Psoas muscle (tissue), 8 donors: ENCODE results near the gene PTPRG. TPM values are rescaled to one million over a fixed set of nuclear protein-coding genes. Genes with fewer than 3 reads are reported as not detected.
"Not testable (repeated sequence)": the region's sequence is repeated elsewhere in the genome, so short reads cannot be mapped to it uniquely, and the experiment has no call there.

ENCODE experiments used
- ATAC-seq, 4 donors: fragments of 200-7000 bp; cut with Tn5 transposase; one replicate each; pipeline ENCODE4 v1.9.1; 2020; ENCODE audit warnings: moderate library complexity in 3 of 4, mild to moderate bottlenecking in 2 of 4
- DNase-seq, 2 donors: peaks; one replicate each; pipeline ENCODE4 v3.0.0-alpha.2; 2020
- H3K27ac ChIP-seq: fragments of 200-600 bp; one replicate; pipeline ENCODE4 v1.8.0; 2022
- H3K27me3 ChIP-seq, 3 donors: fragments of 200-600 bp in 1 of 3; one replicate each; pipeline versions ENCODE4 v1.6.1 to v1.8.0; 2013 to 2022; ENCODE audit warnings: low read length in 2 of 3, mild to moderate bottlenecking in 2 of 3, moderate library complexity in 1 of 3; ENCODE audit not compliant: insufficient read depth in 3 of 3
- H3K36me3 ChIP-seq, 2 donors: fragments of 200-600 bp in 1 of 2; one replicate each; pipeline versions ENCODE4 v1.6.1 to v1.8.0; 2013 to 2022; ENCODE audit warnings: low read depth in 1 of 2, mild to moderate bottlenecking in 1 of 2, moderate library complexity in 1 of 2; ENCODE audit not compliant: insufficient read depth in 1 of 2
- H3K4me1 ChIP-seq: fragments of 200-600 bp; one replicate; pipeline ENCODE4 v1.8.0; 2022
- H3K4me3 ChIP-seq: fragments of 200-600 bp; one replicate; pipeline ENCODE4 v1.8.0; 2022; ENCODE audit warnings: mild to moderate bottlenecking
- H3K9me3 ChIP-seq: fragments of 200-600 bp; one replicate; pipeline ENCODE4 v1.8.0; 2022
- WGBS, 3 donors: extraction: QIAGEN DNeasy Blood & Tissue Kit; methylation state at CpG; one replicate each; pipeline versions ENCODE4 v1.1.6 to v1.1.7; 2013; 5-methylcytosine and 5-hydroxymethylcytosine counted together
- intact Hi-C, 2 donors: fragments of 100-400 bp; cut with DNase I; formaldehyde crosslinking; loops; one replicate each; pipeline versions ENCODE4 v1.11.0 to v1.14.2; 2022
- polyA plus RNA-seq, 3 donors: library from polyadenylated mRNA; stranded (reverse); fragments of 200-250 nt; gene quantifications; one replicate each; pipeline ENCODE4 v1.2.3, GENCODE V29; 2013
- total RNA-seq, 4 donors: library from RNA; stranded (reverse); fragmentation: NEBNext Ultra II Directional in 2 of 4; extraction: Animal tissue kit (Norgen Biotek cat#: 25700) in 2 of 4; gene quantifications; one replicate each; pipeline versions ENCODE4 v1.2.1 to v1.2.4, GENCODE V29; 2021 to 2023
- TF ChIP-seq, protein P1 (sequence below): fragments of 200-600 bp; IDR thresholded peaks from one replicate; pipeline ENCODE4 v1.8.0; 2022; ENCODE audit warnings: antibody characterized with exemption
- donor health status: healthy with polysubstance abuse.
- donor health status: DM: no; HTN: no; CAD: no; lungs with moderate emphysema.
- donor health status: Bipolar disorder and iron deficiency.
- donor health status: healthy.
- donor health status: DM: yes; HTN: yes; CAD: no.
- donor health status: DM: no; HTN: no; CAD: no.
- donor health status: DM: no; HTN: no; CAD: no.
- donor health status: DM: yes; HTN: yes; CAD: no.

The PTPRG gene
- total and polyA plus RNA-seq, 7 donors: 4.5 to 29.5 (median 12.6) TPM

DNA sequence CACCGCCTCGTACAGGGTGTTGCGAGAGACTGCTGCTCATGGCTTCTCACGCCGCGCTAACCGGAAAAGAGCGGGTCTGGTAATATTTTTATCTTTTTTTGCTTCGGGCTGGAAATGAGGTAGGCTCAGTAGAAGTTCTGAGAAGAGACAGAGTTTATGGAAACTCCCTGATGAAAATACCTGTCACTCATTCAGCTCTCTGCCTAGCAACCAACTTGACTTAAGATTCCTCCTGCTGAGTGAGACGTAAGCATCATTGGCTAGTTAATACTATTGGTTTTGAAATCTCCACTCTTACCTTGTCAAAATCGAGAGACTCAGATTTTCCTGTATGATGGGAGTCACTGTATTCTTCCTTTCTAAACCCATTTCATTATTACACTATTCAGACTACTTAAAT is 181.7 kb downstream of the PTPRG start:
- intact Hi-C loops: loop anchor here in 1 of 2 donors (10.0 kb wide), 1 partner anchor 62 kb away; no protein-coding TSS in a partner anchor

DNA sequence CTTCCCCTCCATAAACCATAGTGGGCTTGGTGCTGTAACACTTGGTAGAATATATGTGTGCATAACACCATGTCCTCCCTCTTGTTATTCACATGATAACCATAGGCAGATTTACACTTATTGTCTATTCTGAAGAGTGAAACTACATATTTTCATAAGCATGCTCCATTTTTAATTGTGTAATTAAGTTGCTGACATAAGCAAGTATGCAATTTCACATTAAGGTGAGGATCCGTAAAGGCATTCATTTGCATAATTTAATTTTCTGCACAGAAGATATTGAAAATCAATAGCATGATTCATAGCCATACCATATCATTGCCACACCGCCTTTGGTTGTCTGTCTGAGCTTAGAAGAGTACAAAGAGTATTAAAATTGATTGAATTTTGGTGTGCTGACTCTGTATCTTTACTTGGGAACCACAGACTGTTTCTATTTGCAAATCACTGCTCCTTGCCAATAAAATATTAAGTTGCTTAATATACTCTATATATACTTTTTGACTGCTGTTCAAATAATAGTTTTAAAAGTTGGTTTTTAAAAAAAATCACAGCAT is 182.4 kb downstream of the PTPRG start:
- TF ChIP-seq, protein P1, sequence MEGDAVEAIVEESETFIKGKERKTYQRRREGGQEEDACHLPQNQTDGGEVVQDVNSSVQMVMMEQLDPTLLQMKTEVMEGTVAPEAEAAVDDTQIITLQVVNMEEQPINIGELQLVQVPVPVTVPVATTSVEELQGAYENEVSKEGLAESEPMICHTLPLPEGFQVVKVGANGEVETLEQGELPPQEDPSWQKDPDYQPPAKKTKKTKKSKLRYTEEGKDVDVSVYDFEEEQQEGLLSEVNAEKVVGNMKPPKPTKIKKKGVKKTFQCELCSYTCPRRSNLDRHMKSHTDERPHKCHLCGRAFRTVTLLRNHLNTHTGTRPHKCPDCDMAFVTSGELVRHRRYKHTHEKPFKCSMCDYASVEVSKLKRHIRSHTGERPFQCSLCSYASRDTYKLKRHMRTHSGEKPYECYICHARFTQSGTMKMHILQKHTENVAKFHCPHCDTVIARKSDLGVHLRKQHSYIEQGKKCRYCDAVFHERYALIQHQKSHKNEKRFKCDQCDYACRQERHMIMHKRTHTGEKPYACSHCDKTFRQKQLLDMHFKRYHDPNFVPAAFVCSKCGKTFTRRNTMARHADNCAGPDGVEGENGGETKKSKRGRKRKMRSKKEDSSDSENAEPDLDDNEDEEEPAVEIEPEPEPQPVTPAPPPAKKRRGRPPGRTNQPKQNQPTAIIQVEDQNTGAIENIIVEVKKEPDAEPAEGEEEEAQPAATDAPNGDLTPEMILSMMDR: no peak
- Histone ChIP-seq H3K27ac (no peak overlapping the region), H3K9me3 (no peaks in the 10 kb centered on the region), H3K4me1 (peaks cover 18% of the 10 kb centered on the region), H3K36me3 (no peaks in the 10 kb centered on the region), H3K4me3 (no peak overlapping the region), H3K27me3 (no peaks in the 10 kb centered on the region)
- WGBS, 3 donors: 35 to 53% (median 48%) methylated on average over 2 of the region's 2 CpGs
- ATAC-seq (peak in 1 of 4 donors; percentile 54), DNase-seq (no peak)
- intact Hi-C loops: loop anchor here in 1 of 2 donors (10.0 kb wide), 1 partner anchor 61 kb away; no protein-coding TSS in a partner anchor

More for the DNA sequence above, 181.7 kb downstream of the PTPRG start:
- ATAC-seq (no peak), DNase-seq (no peak)
- WGBS, 3 donors: 95 to 97% (median 96%) methylated on average over 11 of the region's 11 CpGs
- H3K4me1 ChIP-seq: peaks cover 18% of the 10 kb centered on the region
- H3K36me3 ChIP-seq: no peaks in the 10 kb centered on the region
- H3K27me3 ChIP-seq: no peaks in the 10 kb centered on the region
- TF ChIP-seq, protein P1: no peak
- H3K27ac ChIP-seq: no peak overlapping the region
- H3K9me3 ChIP-seq: no peaks in the 10 kb centered on the region
- no peak overlapping the region for H3K4me3 ChIP-seq

DNA sequence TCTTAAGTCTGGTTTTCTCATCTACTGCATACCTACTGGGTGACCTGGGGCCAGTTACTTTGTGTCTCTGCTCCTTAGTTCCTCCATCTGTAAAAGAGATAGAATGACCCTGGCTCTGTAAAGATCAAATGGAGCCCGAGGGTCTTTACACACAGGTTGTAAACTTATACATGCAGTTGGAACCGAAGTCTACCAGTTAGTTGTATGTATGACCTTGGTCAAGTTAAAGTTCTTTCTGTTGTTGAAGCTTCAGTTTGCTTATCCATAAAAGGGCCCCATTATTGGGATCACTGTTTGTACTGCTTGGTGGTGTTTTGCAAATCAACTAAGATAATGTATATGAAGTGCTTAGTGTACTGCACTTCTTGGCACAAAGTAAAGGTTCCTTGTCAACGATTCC is 186.9 kb downstream of the PTPRG start:
- intact Hi-C loops: loop anchor here in 1 of 2 donors (10.0 kb wide), 1 partner anchor 57 kb away; no protein-coding TSS in a partner anchor
- WGBS, 3 donors: 84 to 93% (median 91%) methylated on average over 3 of the region's 3 CpGs
- Histone ChIP-seq H3K27ac (no peak overlapping the region), H3K36me3 (no peaks in the 10 kb centered on the region), H3K9me3 (no peaks in the 10 kb centered on the region), H3K27me3 (no peaks in the 10 kb centered on the region), H3K4me1 (peaks cover 12% of the 10 kb centered on the region), H3K4me3 (no peak overlapping the region)
- DNase-seq: no peak
- ATAC-seq: no peak
- TF ChIP-seq, protein P1: no peak

DNA sequence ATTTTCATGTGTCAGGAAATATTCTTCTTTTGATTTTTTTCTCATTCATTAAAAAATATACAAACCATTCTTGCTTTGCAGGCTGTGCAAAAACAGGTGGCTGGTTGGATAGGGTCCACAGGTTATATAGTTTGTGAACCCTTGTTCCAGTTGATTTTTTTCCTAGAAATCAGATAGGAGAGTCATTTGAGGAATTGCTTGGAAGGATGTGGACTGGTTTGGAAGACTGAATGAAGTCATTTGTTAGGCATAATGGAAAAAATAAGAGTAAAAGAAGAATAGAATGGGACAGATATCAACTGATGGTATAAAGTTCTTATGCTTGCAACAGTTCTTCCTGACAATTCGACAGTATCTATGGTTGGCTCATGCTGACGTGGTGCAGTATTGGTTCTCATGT is 189.4 kb downstream of the PTPRG start:
- no peak for ATAC-seq
- DNase-seq: no peak
- Histone ChIP-seq H3K27me3 (no peaks in the 10 kb centered on the region), H3K27ac (no peak overlapping the region), H3K4me3 (no peak overlapping the region), H3K9me3 (no peaks in the 10 kb centered on the region), H3K36me3 (no peaks in the 10 kb centered on the region), H3K4me1 (peaks cover 26% of the 10 kb centered on the region)
- intact Hi-C loops: no loop called here
- TF ChIP-seq, protein P1: no peak
- whole genome bisulfite sequencing, 3 donors: 38 to 53% (median 38%) methylated on average over 2 of the region's 2 CpGs

DNA sequence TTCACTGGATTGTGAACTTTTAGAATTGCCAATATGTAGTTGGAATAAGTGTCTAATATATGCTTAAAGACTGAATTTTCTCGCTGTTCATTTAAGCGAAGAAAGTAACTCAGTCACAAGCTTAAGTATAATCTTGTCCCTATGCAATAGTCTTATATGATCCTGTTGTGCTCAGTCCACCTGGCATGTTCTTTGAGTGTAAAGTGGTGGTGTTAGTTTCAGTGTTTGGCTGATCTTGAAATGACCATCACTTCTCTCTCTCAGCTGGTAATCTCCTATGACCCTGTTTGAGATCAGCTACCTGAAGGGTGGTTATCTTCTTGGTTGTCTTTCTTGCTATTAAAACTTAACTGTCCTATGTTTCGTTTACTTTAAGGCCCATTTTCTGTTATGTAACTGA is 197.5 kb downstream of the PTPRG start:
- WGBS, 3 donors: 39 to 85% (median 48%) methylated on average over 3 of the region's 3 CpGs
- intact Hi-C loops: no loop called here
- Histone ChIP-seq H3K27ac (no peak overlapping the region), H3K36me3 (no peaks in the 10 kb centered on the region), H3K4me1 (peaks cover 16% of the 10 kb centered on the region), H3K27me3 (no peaks in the 10 kb centered on the region), H3K9me3 (no peaks in the 10 kb centered on the region), H3K4me3 (no peak overlapping the region)
- ATAC-seq (peak in 3 of 4 donors; percentile 55 to 80 (median 70)), DNase-seq (no peak)
- TF ChIP-seq, protein P1: no peak

DNA sequence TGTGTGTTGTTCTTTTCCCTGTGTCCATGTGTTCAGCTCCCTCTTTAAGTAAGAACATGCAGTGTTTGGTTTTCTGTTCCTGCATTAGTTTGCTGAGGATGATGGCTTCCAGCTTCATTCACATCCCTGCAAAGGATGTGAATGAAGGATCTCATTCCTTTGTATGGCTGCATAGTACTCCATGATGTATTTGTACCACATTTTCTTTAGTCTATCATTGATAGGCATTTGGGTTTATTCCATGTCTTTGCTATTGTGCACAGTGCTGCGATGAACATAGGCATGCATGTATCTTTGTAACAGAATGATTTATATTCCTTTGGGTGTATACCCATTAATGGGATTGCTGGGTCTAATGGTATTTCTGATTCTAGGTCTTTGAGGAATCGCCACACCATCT is 199.4 kb downstream of the PTPRG start:
- peaks cover 10% of the 10 kb centered on the region for H3K4me1 ChIP-seq
- H3K4me3 ChIP-seq, ATAC-seq, H3K9me3 ChIP-seq, intact Hi-C loops, H3K36me3 ChIP-seq, H3K27me3 ChIP-seq, H3K27ac ChIP-seq, DNase-seq: not testable (repeated sequence)
- 98 to 100% (median 100%) methylated on average over 2 of the region's 2 CpGs for WGBS, 3 donors
